Esophagus muscularis mucosa (tissue), 4 donors: ENCODE data around the gene FTO. TPM values are rescaled to one million over a fixed set of nuclear protein-coding genes. Genes with fewer than 3 reads are reported as not detected.

ENCODE experiments used
- DNase-seq: peaks from one replicate; pipeline ENCODE4 v3.0.0-alpha.2; 2017; ENCODE audit errors: extremely low spot score
- H3K27ac ChIP-seq, 4 donors: fragments of 200-600 bp; sonication (generic); replicated peaks in 1 of 4; 1 replicate in 3 of 4; 2 replicates in 1 of 4; pipeline ENCODE4 v1.5.1; 2016 to 2019; ENCODE audit warnings: mild to moderate bottlenecking in 1 of 4
- H3K27me3 ChIP-seq, 4 donors: fragments of 200-600 bp; sonication (generic); one replicate each; pipeline versions ENCODE4 v1.5.1 to v1.6.0; 2016 to 2019
- H3K36me3 ChIP-seq, 4 donors: fragments of 200-600 bp; sonication (generic); one replicate each; pipeline ENCODE4 v1.5.1; 2016 to 2019
- H3K4me1 ChIP-seq, 4 donors: fragments of 200-600 bp; sonication (generic); one replicate each; pipeline ENCODE4 v1.5.1; 2016 to 2019
- H3K4me3 ChIP-seq, 4 donors: fragments of 200-600 bp; sonication (generic); 1 replicate in 2 of 4; 2 replicates in 2 of 4; pipeline ENCODE4 v1.5.1; 2016 to 2019; ENCODE audit warnings: mild to moderate bottlenecking in 4 of 4, moderate library complexity in 1 of 4
- H3K9me3 ChIP-seq, 4 donors: fragments of 200-600 bp; sonication (generic); 1 replicate in 3 of 4; 2 replicates in 1 of 4; pipeline ENCODE4 v1.5.1; 2016 to 2019
- EP300 ChIP-seq: sonication (generic); formaldehyde crosslinking; IDR thresholded peaks from one replicate; pipeline ENCODE4 v1.6.1; 2017; ENCODE audit warnings: antibody characterized with exemption
- POLR2A ChIP-seq: fragments of 450-650 bp; IDR thresholded peaks from one replicate; pipeline ENCODE4 v1.6.1; 2017; ENCODE audit warnings: antibody characterized with exemption, moderate library complexity, mild to moderate bottlenecking, low read depth
- POLR2AphosphoS5 ChIP-seq, 2 donors: sonication (generic); formaldehyde crosslinking; IDR thresholded peaks; one replicate each; pipeline ENCODE4 v1.6.1; 2017; ENCODE audit warnings: antibody characterized with exemption in 2 of 2
- WGBS: methylation state at CpG from one replicate; pipeline ENCODE4 v1.1.5; 2018; 5-methylcytosine and 5-hydroxymethylcytosine counted together
- intact Hi-C: fragments of 100-400 bp; cut with DNase I; formaldehyde crosslinking; loops from one replicate; pipeline ENCODE4 v1.15.1; 2023
- total RNA-seq, 4 donors: library from RNA; depleted of rRNA; stranded (reverse); fragments of >200 nt; gene quantifications; one replicate each; pipeline versions ENCODE4 v1.1.0 to v1.2.1, GENCODE V29; 2016
- TF ChIP-seq, protein P1 (sequence below), 3 experiments: fragments of 200-600 bp in 2 of 3; fragments of 450-650 bp in 1 of 3; sonication (generic) in 2 of 3; IDR thresholded peaks; one replicate each; pipeline ENCODE4 v1.5.1; 2017 to 2019; ENCODE audit warnings: antibody characterized with exemption in 3 of 3, mild to moderate bottlenecking in 2 of 3, moderate library complexity in 1 of 3

Gene FTO
- total RNA-seq, 4 donors from 2014 or later = 101 to 121 (median 112) TPM

DNA sequence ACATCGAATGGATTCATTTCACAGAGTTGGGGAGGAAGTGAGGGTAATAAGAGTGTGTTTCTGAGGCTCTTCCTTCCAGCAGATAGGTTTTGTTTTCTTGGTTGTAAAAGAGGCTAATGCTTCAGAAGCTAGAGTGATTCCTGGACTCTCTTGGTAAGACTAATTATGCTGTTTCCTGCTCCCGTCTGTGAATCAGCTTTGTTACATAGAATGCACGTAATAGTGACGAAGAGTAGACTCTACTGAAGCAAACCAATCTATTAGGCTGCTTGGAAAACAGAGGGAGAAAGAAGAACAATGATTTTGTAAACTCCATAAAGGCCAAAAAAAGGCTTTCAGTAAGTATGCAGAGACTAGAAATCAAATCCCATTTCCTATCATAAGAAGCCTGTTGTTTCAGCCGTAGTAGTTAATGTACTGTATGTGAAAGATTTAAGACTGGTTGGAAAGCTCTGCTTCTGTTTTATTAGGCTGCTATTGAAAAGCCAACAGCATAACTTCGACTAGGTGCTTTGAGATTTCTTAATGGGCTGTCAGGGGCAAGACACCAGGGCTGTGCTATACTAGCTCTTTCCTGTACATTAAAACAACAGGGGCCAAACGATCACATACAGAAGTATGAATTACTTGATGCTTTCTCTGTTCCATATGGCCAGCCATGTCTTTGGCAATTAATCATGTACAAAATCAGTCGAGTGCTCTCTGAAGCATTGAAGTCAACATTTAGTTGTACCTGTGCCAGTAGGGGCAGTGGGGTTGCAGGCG, 219.0 kb downstream of the FTO start:
- Histone ChIP-seq H3K4me3 (no peak overlapping the region), H3K9me3 (no peaks in the 10 kb centered on the region), H3K27me3 (no peaks in the 10 kb centered on the region), H3K4me1 (peaks cover 0 to 10% (median 3%) of the 10 kb centered on the region in 4 donors), H3K36me3 (no peaks in the 10 kb centered on the region), H3K27ac (no peak overlapping the region)
- no peak for DNase-seq
- intact Hi-C loops = no loop called here
- TF ChIP-seq, protein P1, sequence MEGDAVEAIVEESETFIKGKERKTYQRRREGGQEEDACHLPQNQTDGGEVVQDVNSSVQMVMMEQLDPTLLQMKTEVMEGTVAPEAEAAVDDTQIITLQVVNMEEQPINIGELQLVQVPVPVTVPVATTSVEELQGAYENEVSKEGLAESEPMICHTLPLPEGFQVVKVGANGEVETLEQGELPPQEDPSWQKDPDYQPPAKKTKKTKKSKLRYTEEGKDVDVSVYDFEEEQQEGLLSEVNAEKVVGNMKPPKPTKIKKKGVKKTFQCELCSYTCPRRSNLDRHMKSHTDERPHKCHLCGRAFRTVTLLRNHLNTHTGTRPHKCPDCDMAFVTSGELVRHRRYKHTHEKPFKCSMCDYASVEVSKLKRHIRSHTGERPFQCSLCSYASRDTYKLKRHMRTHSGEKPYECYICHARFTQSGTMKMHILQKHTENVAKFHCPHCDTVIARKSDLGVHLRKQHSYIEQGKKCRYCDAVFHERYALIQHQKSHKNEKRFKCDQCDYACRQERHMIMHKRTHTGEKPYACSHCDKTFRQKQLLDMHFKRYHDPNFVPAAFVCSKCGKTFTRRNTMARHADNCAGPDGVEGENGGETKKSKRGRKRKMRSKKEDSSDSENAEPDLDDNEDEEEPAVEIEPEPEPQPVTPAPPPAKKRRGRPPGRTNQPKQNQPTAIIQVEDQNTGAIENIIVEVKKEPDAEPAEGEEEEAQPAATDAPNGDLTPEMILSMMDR (IDR thresholded peaks at IDR 0.05) = no peak
- TF ChIP-seq POLR2A = no peak
- no peak for TF ChIP-seq POLR2AphosphoS5 (IDR thresholded peaks at IDR 0.05)
- TF ChIP-seq EP300 = no peak
- 56% methylated on average over 9 of the region's 9 CpGs for WGBS

DNA sequence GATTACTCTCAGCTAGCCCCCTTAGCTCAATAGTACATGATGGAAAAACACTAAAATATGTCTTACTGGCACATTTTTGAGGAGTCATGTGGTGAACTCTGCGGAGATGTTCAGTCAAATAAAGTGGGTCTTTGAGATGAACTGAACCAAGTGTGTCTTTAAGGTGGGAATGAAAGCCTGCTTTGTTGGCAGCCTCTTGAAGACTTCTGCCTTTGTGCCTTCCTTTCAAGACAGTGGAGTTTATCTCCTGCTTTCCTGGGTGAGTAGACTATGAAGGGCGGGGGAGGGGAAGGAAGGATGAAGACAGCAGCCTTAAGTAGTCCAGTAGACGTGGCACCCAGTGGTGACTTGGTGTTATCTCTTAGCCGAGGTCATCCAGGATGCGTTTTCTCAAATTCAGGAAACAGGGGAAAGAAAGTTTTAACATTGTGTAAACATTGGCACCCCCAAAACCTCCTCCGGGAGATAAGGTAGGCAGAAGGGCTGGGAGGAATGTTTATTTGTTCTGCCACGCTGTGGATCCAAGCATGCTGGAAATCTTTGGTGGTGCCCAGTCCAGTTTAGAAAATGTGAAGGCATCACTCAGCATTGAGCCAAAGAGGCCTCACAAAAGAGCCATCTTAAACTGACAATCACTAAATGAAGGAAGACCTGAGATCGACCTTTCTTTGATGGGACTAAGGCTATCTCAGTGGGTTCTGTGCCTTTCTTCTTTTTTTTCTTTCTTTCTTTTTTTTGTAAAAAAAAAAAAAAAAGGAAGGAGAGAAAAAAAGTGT, 220.6 kb downstream of the FTO start:
- TF ChIP-seq POLR2AphosphoS5 (IDR thresholded peaks at IDR 0.05) (no peak), POLR2A (no peak), EP300 (no peak)
- TF ChIP-seq, protein P1 (IDR thresholded peaks at IDR 0.05) = no peak
- intact Hi-C loops = no loop called here
- DNase-seq = no peak
- WGBS = 82% methylated on average over 8 of the region's 8 CpGs
- Histone ChIP-seq H3K27ac (no peak overlapping the region), H3K4me1 (peaks cover 0 to 10% (median 3%) of the 10 kb centered on the region in 4 donors), H3K36me3 (no peaks in the 10 kb centered on the region), H3K4me3 (no peak overlapping the region), H3K9me3 (no peaks in the 10 kb centered on the region), H3K27me3 (no peaks in the 10 kb centered on the region)

DNA sequence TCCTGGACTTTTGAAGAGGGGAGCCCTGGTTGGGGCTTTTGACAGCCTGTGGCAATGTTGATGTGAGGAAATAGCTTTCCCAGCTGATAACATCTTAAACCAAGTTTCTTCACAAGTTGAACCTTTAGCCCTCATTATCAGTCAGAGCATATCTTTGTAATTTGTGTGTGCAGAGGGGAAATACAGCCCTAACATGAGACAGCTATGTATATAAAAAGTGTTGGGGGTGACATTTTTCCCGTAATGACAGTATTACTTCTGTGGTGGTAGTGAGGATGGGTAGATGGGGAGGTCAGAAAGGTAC, 221.1 kb downstream of the FTO start:
- no peaks in the 10 kb centered on the region for H3K9me3 ChIP-seq
- no peak overlapping the region for H3K27ac ChIP-seq
- DNase-seq = no peak
- H3K36me3 ChIP-seq = no peaks in the 10 kb centered on the region
- H3K4me3 ChIP-seq = no peak overlapping the region
- no peak for TF ChIP-seq EP300
- TF ChIP-seq, protein P1 (IDR thresholded peaks at IDR 0.05) = no peak
- no peak for TF ChIP-seq POLR2A
- TF ChIP-seq POLR2AphosphoS5 (IDR thresholded peaks at IDR 0.05) = no peak
- H3K27me3 ChIP-seq = no peaks in the 10 kb centered on the region
- peaks cover 0 to 10% (median 3%) of the 10 kb centered on the region in 4 donors for H3K4me1 ChIP-seq
- intact Hi-C loops = no loop called here
- WGBS = 91% methylated on average over 1 of the region's 1 CpG

DNA sequence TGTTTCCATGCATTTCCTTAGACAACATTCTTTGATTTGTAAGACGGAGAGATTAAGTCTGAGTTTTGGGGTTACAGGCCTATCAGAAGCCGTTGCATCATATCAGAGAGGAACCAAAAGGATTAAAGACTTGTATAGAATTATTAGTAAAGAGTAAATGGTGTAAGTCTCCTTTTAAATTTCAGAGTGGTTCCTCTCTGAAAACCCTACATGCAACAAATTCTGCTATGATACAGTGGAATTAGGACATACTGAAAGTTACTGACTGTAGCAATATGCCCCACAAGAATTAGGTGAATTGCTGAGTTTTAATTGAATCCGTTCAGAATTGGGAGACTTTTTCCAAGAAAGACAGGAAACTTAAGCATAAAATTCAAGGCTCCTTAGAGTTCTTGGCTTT, 221.6 kb downstream of the FTO start:
- H3K27ac ChIP-seq = no peak overlapping the region

More for the DNA sequence above, 221.6 kb downstream of the FTO start:
- intact Hi-C loops = no loop called here
- H3K9me3 ChIP-seq = no peaks in the 10 kb centered on the region
- no peak for DNase-seq
- TF ChIP-seq EP300 = no peak
- TF ChIP-seq POLR2A = no peak
- no peak for TF ChIP-seq POLR2AphosphoS5 (IDR thresholded peaks at IDR 0.05)
- TF ChIP-seq, protein P1 (IDR thresholded peaks at IDR 0.05) = no peak
- no peaks in the 10 kb centered on the region for H3K27me3 ChIP-seq
- no peaks in the 10 kb centered on the region for H3K36me3 ChIP-seq
- no peak overlapping the region for H3K4me3 ChIP-seq
- 81% methylated on average over 3 of the region's 3 CpGs for WGBS
- H3K4me1 ChIP-seq = peaks cover 0 to 10% (median 3%) of the 10 kb centered on the region in 4 donors
